K562 (cell line): ENCODE measurements around the gene PMPCB. TPM values are rescaled to one million over a fixed set of nuclear protein-coding genes. Genes with fewer than 3 reads are reported as not detected.

ENCODE experiments used
- ARHGAP35 ChIP-seq: fragments of 450-650 bp; IDR thresholded peaks from 2 replicates; pipeline ENCODE4 v1.6.1; 2018; ENCODE audit not compliant: partially characterized antibody
- ATF1 ChIP-seq, 2 experiments: fragments of 450-650 bp in 1 of 2; IDR thresholded peaks; 2 replicates each; pipeline ENCODE4 v1.6.1; 2016; ENCODE audit warnings: missing compliant biosample characterization in 1 of 2, missing genetic modification characterization in 1 of 2
- HMG20A ChIP-seq: fragments of 450-650 bp; formaldehyde crosslinking; conservative IDR thresholded peaks from 2 replicates; pipeline ENCODE4 v1.4.0; 2020; ENCODE audit warnings: mild to moderate bottlenecking, mixed read lengths
- KLF1 ChIP-seq: fragments of 450-650 bp; IDR thresholded peaks from 2 replicates; pipeline ENCODE4 v1.6.1; 2016; ENCODE audit warnings: missing genetic modification characterization, missing compliant biosample characterization
- MECOM ChIP-seq: fragments of 250-450 bp; sonication (Bioruptor Pico); IDR thresholded peaks from 2 replicates; pipeline ENCODE4 v1.8.0; 2022; ENCODE audit warnings: inconsistent platforms
- MIER1 ChIP-seq: fragments of 450-650 bp; IDR thresholded peaks from 2 replicates; pipeline ENCODE4 v1.6.1; 2016; ENCODE audit warnings: antibody characterized with exemption, mild to moderate bottlenecking, low read depth
- PURB ChIP-seq: sonication (generic); formaldehyde crosslinking; IDR thresholded peaks from 2 replicates; pipeline ENCODE4 v1.9.0; 2021; ENCODE audit warnings: low read depth, mild to moderate bottlenecking, missing genetic modification reagents
- RCOR1 ChIP-seq, 2 experiments: IDR thresholded peaks; 2 replicates each; pipeline ENCODE4 v1.6.1; 2012; ENCODE audit warnings: low read depth in 2 of 2, low read length in 2 of 2, borderline replicate concordance in 1 of 2, improper control_type of control experiment in 1 of 2
- SAFB2 ChIP-seq: fragments of 200-400 bp; formaldehyde crosslinking; IDR thresholded peaks from 2 replicates; pipeline ENCODE4 v1.6.1; 2018; ENCODE audit warnings: borderline replicate concordance, low read length, low read depth, moderate library complexity; ENCODE audit not compliant: severe bottlenecking
- SMARCA5 ChIP-seq: fragments of 450-650 bp; IDR thresholded peaks from 2 replicates; pipeline ENCODE4 v1.6.1; 2016
- SP1 ChIP-seq: sonication (generic); formaldehyde crosslinking; IDR thresholded peaks from 2 replicates; pipeline ENCODE4 v1.8.1; 2022; ENCODE audit warnings: mild to moderate bottlenecking, missing genetic modification reagents
- TAF9B ChIP-seq: fragments of 450-650 bp; IDR thresholded peaks from 2 replicates; pipeline ENCODE4 v1.6.1; 2018; ENCODE audit warnings: mild to moderate bottlenecking; ENCODE audit not compliant: partially characterized antibody
- TCF3 ChIP-seq: sonication (generic); formaldehyde crosslinking; IDR thresholded peaks from 2 replicates; pipeline ENCODE4 v1.4.0; 2020; ENCODE audit warnings: mild to moderate bottlenecking, missing genetic modification reagents
- TGIF2 ChIP-seq: sonication (generic); formaldehyde crosslinking; IDR thresholded peaks from 2 replicates; pipeline ENCODE4 v1.8.1; 2022; ENCODE audit warnings: mild to moderate bottlenecking, missing genetic modification reagents, moderate library complexity
- THRAP3 ChIP-seq: fragments of 450-650 bp; IDR thresholded peaks from 2 replicates; pipeline ENCODE4 v1.6.1; 2016; ENCODE audit warnings: mild to moderate bottlenecking, inconsistent platforms, borderline replicate concordance
- ZEB2 ChIP-seq: fragments of 450-650 bp; IDR thresholded peaks from 2 replicates; pipeline ENCODE4 v1.6.1; 2016
- ZNF589 ChIP-seq: fragments of 200-800 bp; sonication (Bioruptor generic); IDR thresholded peaks from 2 replicates; pipeline ENCODE4 v1.6.1; 2016; ENCODE audit warnings: low read depth, missing genetic modification characterization, missing compliant biosample characterization
- ZNF644 ChIP-seq: fragments of 200-800 bp; sonication (Bioruptor generic); IDR thresholded peaks from 2 replicates; pipeline ENCODE4 v1.6.1; 2016; ENCODE audit warnings: low read depth, missing genetic modification characterization, missing compliant biosample characterization
- polyA plus RNA-seq, 8 experiments: library from polyadenylated mRNA; depleted of rRNA in 4 of 8; stranded (reverse) in 5 of 8; unstranded in 3 of 8; fragments of >200 nt; fragmentation: Nextera tagmentation in 2 of 8; fragmentation: Illumina TruSeq in 1 of 8; extraction: Ambion mirVana in 2 of 8; extraction: Trizol in 1 of 8; gene quantifications; 2 replicates each; pipeline versions ENCODE4 v1.2.1 to v1.2.3, GENCODE V29; 2011 to 2014; ENCODE audit warnings: inconsistent platforms in 1 of 8, missing spikeins in 1 of 8
- total RNA-seq, 7 experiments: library from RNA; depleted of rRNA in 6 of 7; stranded (reverse); fragments of >200 nt in 6 of 7; fragmentation: Illumina TruSeq in 2 of 7; extraction: Trizol in 2 of 7; gene quantifications; 2 replicates each; pipeline versions ENCODE4 v1.2.1 to v1.2.3, GENCODE V29; 2011 to 2021; ENCODE audit warnings: low replicate concordance in 1 of 7
- TF ChIP-seq, protein P1 (sequence below): fragments of 250-450 bp; sonication (Bioruptor Pico); IDR thresholded peaks from 2 replicates; pipeline ENCODE4 v1.4.0; 2020; ENCODE audit warnings: borderline replicate concordance
- TF ChIP-seq, protein P2 (sequence below): fragments of 250-450 bp; sonication (Bioruptor Pico); IDR thresholded peaks from 2 replicates; pipeline ENCODE4 v1.9.0; 2021; ENCODE audit warnings: mild to moderate bottlenecking
- TF ChIP-seq, protein P3 (sequence below): fragments of 250-450 bp; sonication (Bioruptor Pico); IDR thresholded peaks from 2 replicates; pipeline ENCODE4 v1.4.0; 2020
- TF ChIP-seq, protein P4 (sequence below): sonication (generic); formaldehyde crosslinking; IDR thresholded peaks from 2 replicates; pipeline ENCODE4 v1.9.0; 2022; ENCODE audit warnings: mild to moderate bottlenecking, missing genetic modification reagents

The PMPCB gene
- total and polyA plus RNA-seq, 9 of the 15 experiments (the other 6 are each of a cell fraction or from before 2014, with no cell fraction given) = 61.2 to 209 (median 105) TPM

DNA sequence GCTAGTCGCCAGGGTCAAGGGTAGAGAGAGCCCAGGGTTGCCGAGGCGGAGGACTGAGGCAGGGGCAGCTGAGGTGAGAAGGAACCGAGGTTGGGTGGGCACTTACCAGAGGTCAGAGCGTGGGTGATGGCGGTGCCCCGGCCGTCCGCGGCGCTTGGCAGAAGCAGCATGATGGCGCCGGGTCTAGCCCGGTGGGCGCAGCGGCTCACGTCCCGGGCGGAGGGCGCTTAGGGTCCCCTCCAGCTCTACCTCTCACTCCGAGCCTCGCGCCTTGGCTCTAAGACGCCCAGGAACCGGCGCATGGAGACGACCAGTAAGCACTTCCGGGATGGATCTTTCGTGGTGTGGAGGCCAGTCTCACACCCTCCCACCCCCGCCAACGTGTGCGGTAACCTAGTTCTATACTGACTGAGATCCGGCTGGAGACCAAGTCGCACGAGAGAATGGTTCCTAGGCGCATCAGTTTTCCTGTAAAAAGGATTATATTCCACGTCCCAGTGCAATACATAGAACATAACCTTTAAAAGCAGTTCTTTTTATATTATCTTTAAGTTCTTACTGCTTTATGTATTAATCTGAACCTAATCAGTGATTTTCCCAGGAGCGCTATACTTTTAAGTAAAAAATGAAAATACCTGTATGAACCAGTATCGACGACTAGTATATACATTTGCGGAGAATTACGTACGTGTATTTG is 47.4 kb downstream of the PMPCB start, which contains the start of gene DNAJC2 (continued):
- no peak for TF ChIP-seq THRAP3
- peak; percentile 27; the same call in 1 of the 2 replicates for TF ChIP-seq TCF3 (CRISPR knock-in tag)
- TF ChIP-seq, protein P1, sequence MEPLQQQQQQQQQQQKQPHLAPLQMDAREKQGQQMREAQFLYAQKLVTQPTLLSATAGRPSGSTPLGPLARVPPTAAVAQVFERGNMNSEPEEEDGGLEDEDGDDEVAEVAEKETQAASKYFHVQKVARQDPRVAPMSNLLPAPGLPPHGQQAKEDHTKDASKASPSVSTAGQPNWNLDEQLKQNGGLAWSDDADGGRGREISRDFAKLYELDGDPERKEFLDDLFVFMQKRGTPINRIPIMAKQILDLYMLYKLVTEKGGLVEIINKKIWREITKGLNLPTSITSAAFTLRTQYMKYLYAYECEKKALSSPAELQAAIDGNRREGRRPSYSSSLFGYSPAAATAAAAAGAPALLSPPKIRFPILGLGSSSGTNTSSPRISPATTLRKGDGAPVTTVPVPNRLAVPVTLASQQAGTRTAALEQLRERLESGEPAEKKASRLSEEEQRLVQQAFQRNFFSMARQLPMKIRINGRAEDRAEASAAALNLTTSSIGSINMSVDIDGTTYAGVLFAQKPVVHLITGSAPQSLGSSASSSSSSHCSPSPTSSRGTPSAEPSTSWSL = no peak
- no peak for TF ChIP-seq ATF1 (CRISPR knock-in tag; IDR thresholded peaks at IDR 0.05)
- TF ChIP-seq ATF1 (tag; IDR thresholded peaks at IDR 0.05) = peak; percentile 94
- no peak for TF ChIP-seq SAFB2
- TF ChIP-seq ZNF589 (CRISPR knock-in tag) = no peak; the same call in 1 of the 2 replicates
- TF ChIP-seq TAF9B = peak; percentile 96
- peak; percentile 25 for TF ChIP-seq KLF1 (tag)
- TF ChIP-seq PURB (CRISPR knock-in tag) = no peak
- TF ChIP-seq, protein P2, sequence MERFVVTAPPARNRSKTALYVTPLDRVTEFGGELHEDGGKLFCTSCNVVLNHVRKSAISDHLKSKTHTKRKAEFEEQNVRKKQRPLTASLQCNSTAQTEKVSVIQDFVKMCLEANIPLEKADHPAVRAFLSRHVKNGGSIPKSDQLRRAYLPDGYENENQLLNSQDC (CRISPR knock-in tag) = peak; percentile 79; the same call in 1 of the 2 replicates
- TF ChIP-seq RCOR1 (IDR thresholded peaks at IDR 0.05; ENCODE audit: borderline replicate concordance in 1 of 2, low read depth in 2 of 2, low read length in 2 of 2) = peak in 1 of 2 experiments; percentile 66; a peak in 1 of 4 replicates
- peak; percentile 98 for TF ChIP-seq ZEB2
- no peak for TF ChIP-seq ZNF644 (tag)
- TF ChIP-seq SMARCA5 = no peak
- TF ChIP-seq MIER1 = no peak
- TF ChIP-seq, protein P3, sequence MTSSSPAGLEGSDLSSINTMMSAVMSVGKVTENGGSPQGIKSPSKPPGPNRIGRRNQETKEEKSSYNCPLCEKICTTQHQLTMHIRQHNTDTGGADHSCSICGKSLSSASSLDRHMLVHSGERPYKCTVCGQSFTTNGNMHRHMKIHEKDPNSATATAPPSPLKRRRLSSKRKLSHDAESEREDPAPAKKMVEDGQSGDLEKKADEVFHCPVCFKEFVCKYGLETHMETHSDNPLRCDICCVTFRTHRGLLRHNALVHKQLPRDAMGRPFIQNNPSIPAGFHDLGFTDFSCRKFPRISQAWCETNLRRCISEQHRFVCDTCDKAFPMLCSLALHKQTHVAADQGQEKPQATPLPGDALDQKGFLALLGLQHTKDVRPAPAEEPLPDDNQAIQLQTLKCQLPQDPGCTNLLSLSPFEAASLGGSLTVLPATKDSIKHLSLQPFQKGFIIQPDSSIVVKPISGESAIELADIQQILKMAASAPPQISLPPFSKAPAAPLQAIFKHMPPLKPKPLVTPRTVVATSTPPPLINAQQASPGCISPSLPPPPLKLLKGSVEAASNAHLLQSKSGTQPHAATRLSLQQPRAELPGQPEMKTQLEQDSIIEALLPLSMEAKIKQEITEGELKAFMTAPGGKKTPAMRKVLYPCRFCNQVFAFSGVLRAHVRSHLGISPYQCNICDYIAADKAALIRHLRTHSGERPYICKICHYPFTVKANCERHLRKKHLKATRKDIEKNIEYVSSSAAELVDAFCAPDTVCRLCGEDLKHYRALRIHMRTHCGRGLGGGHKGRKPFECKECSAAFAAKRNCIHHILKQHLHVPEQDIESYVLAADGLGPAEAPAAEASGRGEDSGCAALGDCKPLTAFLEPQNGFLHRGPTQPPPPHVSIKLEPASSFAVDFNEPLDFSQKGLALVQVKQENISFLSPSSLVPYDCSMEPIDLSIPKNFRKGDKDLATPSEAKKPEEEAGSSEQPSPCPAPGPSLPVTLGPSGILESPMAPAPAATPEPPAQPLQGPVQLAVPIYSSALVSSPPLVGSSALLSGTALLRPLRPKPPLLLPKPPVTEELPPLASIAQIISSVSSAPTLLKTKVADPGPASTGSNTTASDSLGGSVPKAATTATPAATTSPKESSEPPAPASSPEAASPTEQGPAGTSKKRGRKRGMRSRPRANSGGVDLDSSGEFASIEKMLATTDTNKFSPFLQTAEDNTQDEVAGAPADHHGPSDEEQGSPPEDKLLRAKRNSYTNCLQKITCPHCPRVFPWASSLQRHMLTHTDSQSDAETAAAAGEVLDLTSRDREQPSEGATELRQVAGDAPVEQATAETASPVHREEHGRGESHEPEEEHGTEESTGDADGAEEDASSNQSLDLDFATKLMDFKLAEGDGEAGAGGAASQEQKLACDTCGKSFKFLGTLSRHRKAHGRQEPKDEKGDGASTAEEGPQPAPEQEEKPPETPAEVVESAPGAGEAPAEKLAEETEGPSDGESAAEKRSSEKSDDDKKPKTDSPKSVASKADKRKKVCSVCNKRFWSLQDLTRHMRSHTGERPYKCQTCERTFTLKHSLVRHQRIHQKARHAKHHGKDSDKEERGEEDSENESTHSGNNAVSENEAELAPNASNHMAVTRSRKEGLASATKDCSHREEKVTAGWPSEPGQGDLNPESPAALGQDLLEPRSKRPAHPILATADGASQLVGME = no peak
- TF ChIP-seq ARHGAP35 = no peak
- peak; percentile 48 for TF ChIP-seq SP1 (CRISPR knock-in tag)
- no peak for TF ChIP-seq HMG20A (CRISPR knock-in tag)
- TF ChIP-seq MECOM = no peak
- no peak for TF ChIP-seq TGIF2 (CRISPR knock-in tag)
- TF ChIP-seq, protein P4, sequence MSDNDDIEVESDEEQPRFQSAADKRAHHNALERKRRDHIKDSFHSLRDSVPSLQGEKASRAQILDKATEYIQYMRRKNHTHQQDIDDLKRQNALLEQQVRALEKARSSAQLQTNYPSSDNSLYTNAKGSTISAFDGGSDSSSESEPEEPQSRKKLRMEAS (CRISPR knock-in tag) = peak; percentile 83; the same call in 1 of the 2 replicates
